Ovary (tissue), 9 donors: Measurements from ENCODE around the gene TM9SF4. TPM values are rescaled to one million over a fixed set of nuclear protein-coding genes. Genes with fewer than 3 reads are reported as not detected.
A peak's percentile ranks its signal among the peaks of the same experiment; 100 is the strongest.

Experiments
- DNase-seq, 5 donors: peaks; one replicate each; pipeline ENCODE4 v3.0.0-alpha.2; 2019 to 2020
- H3K27ac ChIP-seq, 2 donors: fragments of 200-600 bp; one replicate each; pipeline versions ENCODE4 v1.5.1 to v1.8.0; 2019 to 2022
- H3K27me3 ChIP-seq: fragments of 200-600 bp; one replicate; pipeline ENCODE4 v1.8.0; 2022
- H3K36me3 ChIP-seq: fragments of 200-600 bp; sonication (generic); one replicate; pipeline ENCODE4 v1.5.1; 2019
- H3K4me1 ChIP-seq: one replicate; pipeline ENCODE4 v1.8.1; 2013; ENCODE audit warnings: mild to moderate bottlenecking, moderate library complexity; ENCODE audit not compliant: insufficient read depth
- H3K4me3 ChIP-seq: fragments of 200-600 bp; sonication (generic); one replicate; pipeline ENCODE4 v1.5.1; 2017
- H3K9me3 ChIP-seq, 2 donors: fragments of 200-600 bp in 1 of 2; sonication (generic) in 1 of 2; one replicate each; pipeline versions ENCODE4 v1.5.1 to v1.8.1; 2013 to 2019; ENCODE audit warnings: mild to moderate bottlenecking in 1 of 2, moderate library complexity in 1 of 2
- EP300 ChIP-seq: sonication (generic); formaldehyde crosslinking; IDR thresholded peaks from one replicate; pipeline ENCODE4 v1.6.1; 2017; ENCODE audit warnings: antibody characterized with exemption
- POLR2A ChIP-seq: fragments of 450-650 bp; IDR thresholded peaks from one replicate; pipeline ENCODE4 v1.6.1; 2017; ENCODE audit warnings: antibody characterized with exemption, mild to moderate bottlenecking, moderate library complexity
- WGBS, 3 donors: extraction: QIAGEN DNeasy Blood & Tissue Kit in 1 of 3; methylation state at CpG; one replicate each; pipeline versions ENCODE4 v1.1.5 to v1.1.7; 2013 to 2017; 5-methylcytosine and 5-hydroxymethylcytosine counted together
- intact Hi-C, 4 donors: fragments of 100-400 bp; cut with DNase I; formaldehyde crosslinking; loops; one replicate each; pipeline versions ENCODE4 v1.11.0 to v1.15.1; 2022 to 2023
- polyA plus RNA-seq, 2 donors: library from polyadenylated mRNA; stranded (reverse); fragments of 200-250 nt in 1 of 2; fragments of 350-450 nt in 1 of 2; fragmentation: Illumina TruSeq in 1 of 2; extraction: RNeasy Lipid Tissue Mini Kit (QIAGEN cat#74804) in 1 of 2; gene quantifications; one replicate each; pipeline ENCODE4 v1.2.3, GENCODE V29; 2013 to 2014
- total RNA-seq, 7 donors: library from RNA; depleted of rRNA in 2 of 7; stranded (reverse); fragments of >200 nt in 2 of 7; fragmentation: NEBNext Ultra II Directional in 3 of 7; extraction: Animal tissue kit (Norgen Biotek cat#: 25700) in 3 of 7; gene quantifications; one replicate each; pipeline versions ENCODE4 v1.1.0 to v1.2.4, GENCODE V29; 2016 to 2023
- TF ChIP-seq, protein P1 (sequence below), 3 donors: fragments of 450-650 bp in 2 of 3; fragments of 200-600 bp in 1 of 3; IDR thresholded peaks; one replicate each; pipeline versions ENCODE4 v1.5.1 to v1.8.0; 2016 to 2022; ENCODE audit warnings: antibody characterized with exemption in 3 of 3, mild to moderate bottlenecking in 1 of 3
- donor health status: DM: no; HTN: no; CAD: no; lungs with moderate emphysema.
- donor health status: DM: no; HTN: no; CAD: no.
- donor health status: Bipolar disorder and iron deficiency.
- donor health status: DM: yes; HTN: yes; CAD: no.
- donor health status: DM: no; HTN: no; CAD: no.
- donor health status: DM: yes; HTN: yes; CAD: no.

TM9SF4 gene
- total and polyA plus RNA-seq, 9 donors = 16.2 to 51.0 (median 37.2) TPM

DNA sequence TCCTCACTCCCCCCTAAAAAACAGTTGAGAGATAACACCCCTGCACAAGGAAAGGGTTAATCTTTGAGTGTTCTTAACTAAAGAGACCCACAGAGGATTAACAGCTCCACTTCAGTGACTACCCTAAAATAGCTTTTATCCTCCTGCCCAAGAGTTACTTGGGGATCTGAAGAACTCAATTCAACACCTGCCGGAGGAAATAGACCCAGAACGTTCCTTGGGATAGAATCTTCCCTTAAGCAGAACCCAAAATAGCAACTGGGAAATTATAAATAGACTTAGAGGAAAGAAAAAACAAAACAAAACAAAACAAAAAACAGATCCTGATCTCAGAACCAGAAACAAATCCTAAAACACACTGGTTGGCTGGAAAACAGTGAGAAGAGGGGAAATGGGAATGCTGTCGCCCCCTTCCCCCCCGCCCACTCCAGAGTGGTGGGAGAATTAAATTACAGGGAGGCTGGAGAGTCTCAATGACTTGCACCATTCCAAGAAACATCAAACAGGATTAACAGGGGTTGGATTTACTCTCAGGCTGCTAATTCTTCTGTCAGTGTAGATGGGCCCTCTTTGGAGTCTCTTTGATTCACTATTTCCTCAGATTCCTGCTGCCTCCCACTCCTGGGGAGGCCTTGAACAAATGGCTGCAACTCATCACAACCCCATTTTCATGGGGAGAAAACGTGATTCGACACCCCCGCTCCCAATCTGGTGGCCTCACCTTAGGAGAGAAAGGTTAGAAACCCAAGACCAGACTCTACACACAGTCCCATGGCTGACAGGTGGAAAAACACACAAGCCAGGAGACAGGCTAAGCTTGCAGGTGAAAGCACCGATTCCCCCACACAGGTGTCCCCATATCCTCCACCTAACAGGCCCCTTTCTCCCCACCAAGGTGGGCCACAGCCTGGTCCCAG, 96.6 kb downstream of the TM9SF4 start:
- Histone ChIP-seq H3K4me3 (peak overlapping the region; percentile 91), H3K27ac (peak overlapping the region; percentile 4 to 85), H3K4me1 (peaks cover 12% of the 10 kb centered on the region), H3K36me3 (no peaks in the 10 kb centered on the region), H3K9me3 (no peaks in the 10 kb centered on the region), H3K27me3 (no peaks in the 10 kb centered on the region)
- WGBS, 3 donors = 36 to 41% (median 41%) methylated on average over 8 of the region's 8 CpGs
- TF ChIP-seq POLR2A = no peak
- TF ChIP-seq EP300 = no peak
- TF ChIP-seq, protein P1, sequence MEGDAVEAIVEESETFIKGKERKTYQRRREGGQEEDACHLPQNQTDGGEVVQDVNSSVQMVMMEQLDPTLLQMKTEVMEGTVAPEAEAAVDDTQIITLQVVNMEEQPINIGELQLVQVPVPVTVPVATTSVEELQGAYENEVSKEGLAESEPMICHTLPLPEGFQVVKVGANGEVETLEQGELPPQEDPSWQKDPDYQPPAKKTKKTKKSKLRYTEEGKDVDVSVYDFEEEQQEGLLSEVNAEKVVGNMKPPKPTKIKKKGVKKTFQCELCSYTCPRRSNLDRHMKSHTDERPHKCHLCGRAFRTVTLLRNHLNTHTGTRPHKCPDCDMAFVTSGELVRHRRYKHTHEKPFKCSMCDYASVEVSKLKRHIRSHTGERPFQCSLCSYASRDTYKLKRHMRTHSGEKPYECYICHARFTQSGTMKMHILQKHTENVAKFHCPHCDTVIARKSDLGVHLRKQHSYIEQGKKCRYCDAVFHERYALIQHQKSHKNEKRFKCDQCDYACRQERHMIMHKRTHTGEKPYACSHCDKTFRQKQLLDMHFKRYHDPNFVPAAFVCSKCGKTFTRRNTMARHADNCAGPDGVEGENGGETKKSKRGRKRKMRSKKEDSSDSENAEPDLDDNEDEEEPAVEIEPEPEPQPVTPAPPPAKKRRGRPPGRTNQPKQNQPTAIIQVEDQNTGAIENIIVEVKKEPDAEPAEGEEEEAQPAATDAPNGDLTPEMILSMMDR (IDR thresholded peaks at IDR 0.05) = no peak
- DNase-seq = no peak
- intact Hi-C loops = loop anchor here in 1 of 4 donors (10.0 kb wide), 1 partner anchor 279 kb away; no protein-coding TSS in a partner anchor

DNA sequence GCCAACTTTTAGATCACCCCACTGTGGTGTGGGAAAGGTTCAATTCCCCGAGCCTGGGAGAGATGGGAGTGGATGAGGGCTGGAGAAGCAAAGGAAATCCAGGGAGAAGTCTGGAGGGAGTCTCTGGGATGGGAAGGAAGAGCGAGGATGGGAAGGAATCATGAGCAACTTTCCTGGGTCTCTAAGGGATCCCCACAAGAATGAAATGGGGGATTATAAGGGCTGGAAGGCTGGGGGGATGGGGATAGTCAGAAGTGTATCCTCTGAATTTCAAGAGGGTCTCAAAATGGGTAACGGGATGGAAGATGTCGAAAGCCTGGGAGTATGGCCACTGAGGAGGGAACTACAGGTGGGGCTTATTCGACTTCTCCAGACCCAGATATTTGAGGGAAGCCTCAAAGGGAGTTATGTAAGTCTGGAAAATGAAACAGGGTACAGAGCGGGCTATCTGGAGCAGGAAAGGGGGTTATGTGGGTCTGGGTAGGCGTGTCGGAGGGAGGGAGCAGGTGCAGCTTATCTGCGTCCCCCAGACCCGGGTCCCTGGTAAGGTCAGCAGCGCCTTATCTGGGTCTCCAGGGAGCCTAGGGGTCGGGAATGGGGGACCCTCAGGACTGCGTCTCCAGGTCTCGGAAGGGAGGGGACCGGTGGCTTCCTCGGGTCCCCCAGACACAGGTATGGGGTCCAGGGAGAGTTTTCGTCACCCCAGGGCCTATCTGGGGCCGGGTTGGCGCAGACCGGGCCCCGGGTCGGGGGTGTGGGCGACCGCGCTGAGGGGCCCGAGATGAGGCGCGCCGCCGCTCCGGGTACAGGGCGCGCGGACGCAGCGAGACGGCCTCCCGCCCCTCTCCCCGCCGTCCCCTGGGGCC, 97.5 kb downstream of the TM9SF4 start:
- Histone ChIP-seq H3K9me3 (no peaks in the 10 kb centered on the region), H3K4me1 (peaks cover 12% of the 10 kb centered on the region), H3K27ac (peak overlapping the region; percentile 85 to 94), H3K4me3 (peak overlapping the region; percentile 91), H3K36me3 (no peaks in the 10 kb centered on the region), H3K27me3 (no peaks in the 10 kb centered on the region)
- WGBS, 3 donors = 2 to 5% (median 5%) methylated on average over 15 to 40 of the region's 40 CpGs
- peak in 2 of 5 donors; percentile 26 to 42 for DNase-seq
- intact Hi-C loops = loop anchor here in 1 of 4 donors (10.0 kb wide), 1 partner anchor 278 kb away; no protein-coding TSS in a partner anchor
- no peak for TF ChIP-seq POLR2A
- TF ChIP-seq EP300 = no peak
- TF ChIP-seq, protein P1 (IDR thresholded peaks at IDR 0.05) = no peak

DNA sequence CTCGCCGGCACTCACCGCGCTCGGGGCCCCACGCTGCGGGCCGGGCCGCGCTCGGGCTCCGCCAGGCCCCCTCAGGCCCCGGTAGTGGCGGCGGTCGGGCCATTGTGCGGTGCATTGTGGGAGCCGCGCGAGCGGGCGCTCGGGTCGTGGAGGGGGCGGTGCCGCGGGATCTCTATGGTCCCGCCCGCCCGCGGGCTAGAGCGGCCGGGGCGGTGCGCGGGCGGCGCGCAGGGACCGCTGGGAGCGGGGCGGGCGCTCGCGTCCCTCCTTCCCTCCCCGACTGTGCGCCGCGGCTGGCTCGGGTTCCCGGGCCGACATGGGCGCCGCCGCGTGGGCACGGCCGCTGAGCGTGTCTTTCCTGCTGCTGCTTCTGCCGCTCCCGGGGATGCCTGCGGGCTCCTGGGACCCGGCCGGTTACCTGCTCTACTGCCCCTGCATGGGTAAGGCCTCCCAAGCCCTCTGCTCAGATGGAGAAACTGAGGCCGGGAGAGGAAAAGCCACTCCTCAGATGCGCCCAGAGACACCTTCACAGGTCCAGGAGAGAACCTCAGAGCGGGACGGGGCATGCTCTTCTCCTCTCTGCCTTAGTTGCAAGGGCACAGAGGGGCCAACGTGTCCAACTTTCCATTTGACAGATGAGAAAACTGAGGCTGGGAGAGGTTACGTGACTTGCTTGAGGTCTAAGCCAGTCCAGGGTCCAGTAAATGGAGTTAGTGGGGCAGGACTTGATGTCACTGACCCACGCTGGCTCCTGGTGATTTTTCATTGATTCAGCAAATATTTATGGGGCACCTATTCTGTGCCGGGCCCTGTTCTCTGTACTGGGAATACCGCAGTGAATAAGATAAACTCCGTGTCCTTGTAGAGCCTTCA, 98.3 kb downstream of the TM9SF4 start, which contains the start of the genes PLAGL2 and POFUT1:
PLAGL2 (minus strand) TSS at position 118 of the 873 bp plus-strand sequence. CDS start 5,565 bp downstream, outside the sequence.
POFUT1 (plus strand) TSS at position 255 of the 873 bp plus-strand sequence; CDS start at position 317, 62 bp downstream.
- Histone ChIP-seq H3K4me1 (peaks cover 12% of the 10 kb centered on the region), H3K4me3 (peak within 1 kb of the TSS; percentile 91), H3K27me3 (no peaks in the 10 kb centered on the region), H3K27ac (peak within 1 kb of the TSS; percentile 85 to 94), H3K36me3 (no peaks in the 10 kb centered on the region), H3K9me3 (no peaks in the 10 kb centered on the region)
- TF ChIP-seq POLR2A (peak; percentile 30), EP300 (no peak)
- TF ChIP-seq, protein P1 (IDR thresholded peaks at IDR 0.05) = peak in 1 of 3 donors; percentile 31
- intact Hi-C loops = loop anchor here in 1 of 4 donors (10.0 kb wide), 1 partner anchor 277 kb away; no protein-coding TSS in a partner anchor
- WGBS, 3 donors = 0 to 3% (median 1%) methylated on average over 12 to 74 of the region's 74 CpGs
- peak; percentile 87 to 94 (median 88) for DNase-seq
